Common myeloid progenitor, CD34-positive (primary cell): ENCODE results near the gene TAL1.
A peak's percentile ranks its signal among the peaks of the same experiment; 100 is the strongest.

Source experiments
- CTCF ChIA-PET: fragments of 350-600 bp; sonication (Branson Sonifier 250); formaldehyde crosslinking; loops from one replicate; lab custom pipeline; 2021; ENCODE audit warnings: antibody characterized with exemption; lab: Charles Lee
- POLR2A ChIA-PET: fragments of 350-600 bp; sonication (Branson Sonifier 250); formaldehyde crosslinking; loops from one replicate; lab custom pipeline; 2021; ENCODE audit warnings: antibody characterized with exemption; lab: Charles Lee
- DNase-seq, 3 donors: peaks; one replicate each; pipeline versions ENCODE4 v3.0.0 to v3.0.0-alpha.2; 2013
- H3K27ac ChIP-seq, 2 experiments: 1 replicate in 1 of 2; 2 replicates in 1 of 2; pipeline ENCODE4 v1.7.0; 2013; ENCODE audit warnings: inconsistent platforms in 2 of 2, low read length in 2 of 2, mild to moderate bottlenecking in 2 of 2, low read depth in 1 of 2, moderate library complexity in 1 of 2; ENCODE audit not compliant: severe bottlenecking in 2 of 2, insufficient read depth in 1 of 2, poor library complexity in 1 of 2
- H3K27me3 ChIP-seq, 5 experiments: replicated peaks in 2 of 5; 1 replicate in 3 of 5; 2 replicates in 2 of 5; pipeline versions ENCODE4 v1.6.1 to v1.7.0; 2013; ENCODE audit warnings: low read length in 4 of 5, mild to moderate bottlenecking in 2 of 5, moderate library complexity in 2 of 5, inconsistent platforms in 1 of 5; ENCODE audit not compliant: insufficient read depth in 5 of 5, control insufficient read depth in 4 of 5
- H3K36me3 ChIP-seq, 4 experiments: 1 replicate in 2 of 4; 2 replicates in 2 of 4; pipeline versions ENCODE4 v1.6.1 to v1.7.0; 2013; ENCODE audit warnings: low read length in 3 of 4, control low read depth in 1 of 4, mild to moderate bottlenecking in 1 of 4; ENCODE audit not compliant: control insufficient read depth in 4 of 4, insufficient read depth in 4 of 4
- H3K4me1 ChIP-seq, 4 experiments: 1 replicate in 3 of 4; 2 replicates in 1 of 4; pipeline versions ENCODE4 v1.6.1 to v1.7.1; 2013; ENCODE audit warnings: low read length in 3 of 4, mild to moderate bottlenecking in 3 of 4, control low read depth in 1 of 4, inconsistent platforms in 1 of 4, moderate library complexity in 1 of 4; ENCODE audit not compliant: control insufficient read depth in 4 of 4, insufficient read depth in 4 of 4; ENCODE audit errors: control extremely low read depth in 1 of 4
- H3K4me3 ChIP-seq, 7 experiments: 1 replicate in 4 of 7; 2 replicates in 3 of 7; pipeline versions ENCODE4 v1.5.1 to v1.7.0; 2013; ENCODE audit warnings: mild to moderate bottlenecking in 7 of 7, low read length in 6 of 7, moderate library complexity in 6 of 7, inconsistent platforms in 2 of 7, low read depth in 2 of 7, control low read depth in 1 of 7; ENCODE audit not compliant: insufficient read depth in 4 of 7, control insufficient read depth in 1 of 7; ENCODE audit errors: extremely low read depth in 1 of 7
- H3K9me3 ChIP-seq, 5 experiments: 1 replicate in 4 of 5; 2 replicates in 1 of 5; pipeline versions ENCODE4 v1.6.1 to v1.7.1; 2013; ENCODE audit warnings: low read length in 4 of 5, mild to moderate bottlenecking in 2 of 5, inconsistent platforms in 1 of 5, low read depth in 1 of 5, moderate library complexity in 1 of 5; ENCODE audit not compliant: control insufficient read depth in 4 of 5, insufficient read depth in 2 of 5; ENCODE audit errors: control extremely low read depth in 1 of 5
- WGBS: methylation state at CpG from one replicate; pipeline ENCODE4 v1.1.5; 2013; ENCODE audit not compliant: insufficient coverage; 5-methylcytosine and 5-hydroxymethylcytosine counted together

Gene TAL1

GRCh38 chr1:47227341-47228232 is 4.4 kb downstream of the TAL1 start:
- 86% methylated on average over 6 of the region's 7 CpGs for WGBS
- peaks cover 0 to 78% (median 67%) of the 10 kb centered on the region in 4 experiments for H3K4me1 ChIP-seq
- no peaks in the 10 kb centered on the region for H3K27me3 ChIP-seq
- peak overlapping the region in 1 of 2 experiments; percentile 97 for H3K27ac ChIP-seq
- no peak for DNase-seq
- peaks cover 0 to 14% (median 5%) of the 10 kb centered on the region in 4 experiments for H3K36me3 ChIP-seq
- CTCF ChIA-PET: interaction anchor here (0.8 to 3.4 kb wide), 11 partner anchors 9 to 50 kb away, joined by 3 to 24 read pairs (median 4); no protein-coding TSS in a partner anchor
- POLR2A ChIA-PET: interaction anchor here (1.1 to 1.7 kb wide), 2 partner anchors 10 to 18 kb away, joined by 3 to 4 read pairs; no protein-coding TSS in a partner anchor
- peak overlapping the region in 5 of 7 experiments; percentile 80 to 100 (median 96) for H3K4me3 ChIP-seq
- no peaks in the 10 kb centered on the region for H3K9me3 ChIP-seq

DNA sequence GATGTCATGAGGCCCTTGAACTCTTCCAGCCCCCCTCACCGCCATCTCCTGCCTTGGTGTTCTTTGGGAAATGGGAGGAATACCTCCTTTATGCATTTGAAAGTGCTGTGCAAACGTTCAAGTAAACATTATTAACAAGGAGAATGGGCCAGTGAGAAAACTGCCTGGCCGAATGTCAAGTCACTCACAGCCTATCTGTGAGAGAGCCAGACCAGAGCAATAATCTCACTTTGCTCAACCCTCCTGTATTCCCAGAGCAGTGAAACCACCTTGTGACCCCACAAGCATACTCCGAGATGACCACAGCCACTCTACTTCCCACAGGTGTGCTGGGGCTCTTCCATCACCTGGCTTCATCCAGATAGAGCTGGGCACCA is 5.2 kb downstream of the TAL1 start:
- Histone ChIP-seq H3K27ac (peak overlapping the region in 1 of 2 experiments; percentile 97), H3K4me1 (peaks cover 0 to 75% (median 64%) of the 10 kb centered on the region in 4 experiments), H3K27me3 (no peaks in the 10 kb centered on the region), H3K36me3 (peaks cover 0 to 22% (median 12%) of the 10 kb centered on the region in 4 experiments), H3K9me3 (no peaks in the 10 kb centered on the region), H3K4me3 (peak overlapping the region in 5 of 7 experiments; percentile 23 to 85 (median 76))
- ChIA-PET POLR2A (interaction anchor here (1.7 to 3.5 kb wide), 2 partner anchors 11 to 15 kb away, joined by 4 to 21 read pairs; no protein-coding TSS in a partner anchor), CTCF (interaction anchor here (1.1 to 3.4 kb wide), 6 partner anchors 10 to 37 kb away, joined by 3 to 24 read pairs (median 12); no protein-coding TSS in a partner anchor)
- 73% methylated on average over 3 of the region's 4 CpGs for WGBS
- no peak for DNase-seq

DNA sequence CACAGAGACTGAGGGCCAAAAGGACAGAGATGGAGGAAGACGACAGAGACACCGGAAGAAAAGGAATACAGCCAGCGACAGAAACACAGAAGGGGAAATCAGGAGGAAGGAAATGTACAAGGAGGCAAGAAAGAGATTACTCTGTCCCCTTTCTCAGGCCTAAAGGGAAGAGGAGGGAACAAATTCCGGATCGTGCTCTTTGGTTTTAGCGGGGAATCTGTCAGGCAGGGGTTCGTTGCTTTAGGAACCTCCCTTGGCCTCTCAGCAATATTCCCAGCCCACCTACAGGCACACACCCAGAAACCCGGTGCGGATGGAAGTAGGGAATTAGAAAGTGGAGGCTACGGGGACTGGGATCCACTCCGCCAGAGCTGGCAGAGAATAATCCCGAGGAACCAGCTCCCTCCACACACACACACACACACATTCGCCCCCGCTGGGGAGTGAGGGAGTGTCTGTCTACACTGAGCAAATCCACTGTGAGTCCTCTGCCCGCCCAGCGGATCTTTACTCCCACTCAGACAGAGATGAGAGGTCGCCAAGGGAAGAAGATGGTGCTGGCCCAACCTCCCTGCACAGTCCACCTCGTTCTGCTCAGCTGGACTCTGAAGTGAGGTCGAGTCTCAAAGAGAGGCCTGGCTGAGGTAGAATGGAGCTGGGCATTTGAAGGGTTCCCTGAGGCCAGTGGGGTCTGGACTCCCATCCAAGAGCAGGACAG is 5.7 kb downstream of the TAL1 start:
- ChIA-PET POLR2A (interaction anchor here (1.2 to 3.5 kb wide), 3 partner anchors 11 to 45 kb away, joined by 3 to 21 read pairs (median 4); no protein-coding TSS in a partner anchor), CTCF (interaction anchor here (1.1 to 3.4 kb wide), 7 partner anchors 10 to 38 kb away, joined by 3 to 24 read pairs (median 9); no protein-coding TSS in a partner anchor)
- peaks cover 2 to 27% (median 18%) of the 10 kb centered on the region in 4 experiments for H3K36me3 ChIP-seq
- H3K4me3 ChIP-seq: peak overlapping the region in 6 of 7 experiments; percentile 47 to 85 (median 64)
- no peaks in the 10 kb centered on the region for H3K27me3 ChIP-seq
- peaks cover 0 to 70% (median 62%) of the 10 kb centered on the region in 4 experiments for H3K4me1 ChIP-seq
- peak in 1 of 3 donors; percentile 28 for DNase-seq
- H3K9me3 ChIP-seq: no peaks in the 10 kb centered on the region
- H3K27ac ChIP-seq: peak overlapping the region in 1 of 2 experiments; percentile 97
- 24% methylated on average over 10 of the region's 19 CpGs for WGBS

DNA sequence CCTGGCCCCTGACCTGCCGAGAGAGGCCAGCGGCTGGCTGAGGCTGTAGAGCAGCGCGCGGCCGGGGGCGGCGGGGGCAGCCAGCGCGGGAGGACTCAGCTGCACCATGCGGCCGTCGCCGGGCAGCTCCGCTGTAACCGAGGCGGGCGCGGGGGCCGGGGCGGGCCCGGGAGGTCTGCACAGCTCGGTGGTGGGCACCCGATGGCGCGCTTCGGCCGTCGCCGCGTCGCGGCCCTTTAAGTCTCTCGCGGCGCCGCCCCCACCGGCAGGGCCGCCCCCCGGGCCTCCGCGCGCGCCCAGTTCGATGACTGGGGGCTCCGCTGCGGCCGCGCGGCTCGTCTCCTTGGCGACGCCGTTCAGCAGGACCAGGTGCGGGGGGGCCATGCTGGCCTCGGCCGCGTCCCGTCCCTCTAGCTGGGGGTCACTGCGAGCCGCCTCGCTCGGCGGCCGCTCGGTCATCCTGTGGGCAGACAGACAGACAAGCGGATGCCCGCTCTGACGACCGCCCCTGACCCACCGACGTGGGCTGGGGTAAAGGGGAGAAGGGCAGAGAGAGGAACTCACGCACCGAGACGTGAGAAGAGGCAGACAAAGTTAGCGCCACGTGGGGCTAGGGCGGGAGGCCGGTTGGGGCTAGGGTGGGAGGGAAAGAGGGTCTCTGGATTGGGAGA is 6.5 kb downstream of the TAL1 start:
- Histone ChIP-seq H3K9me3 (no peaks in the 10 kb centered on the region), H3K4me3 (peak overlapping the region; percentile 25 to 85 (median 67)), H3K36me3 (peaks cover 3 to 34% (median 24%) of the 10 kb centered on the region in 4 experiments), H3K4me1 (peaks cover 0 to 68% (median 57%) of the 10 kb centered on the region in 4 experiments), H3K27me3 (no peaks in the 10 kb centered on the region), H3K27ac (peak overlapping the region in 1 of 2 experiments; percentile 97)
- POLR2A ChIA-PET: interaction anchor here (0.7 to 3.5 kb wide), 4 partner anchors 10 to 44 kb away, joined by 3 to 21 read pairs (median 4); no protein-coding TSS in a partner anchor
- CTCF ChIA-PET: interaction anchor here (1.1 to 3.4 kb wide), 8 partner anchors 9 to 42 kb away, joined by 3 to 23 read pairs (median 6); no protein-coding TSS in a partner anchor
- under 1% methylated on average over 51 of the region's 79 CpGs for WGBS
- peak in 2 of 3 donors; percentile 46 to 52 for DNase-seq

DNA sequence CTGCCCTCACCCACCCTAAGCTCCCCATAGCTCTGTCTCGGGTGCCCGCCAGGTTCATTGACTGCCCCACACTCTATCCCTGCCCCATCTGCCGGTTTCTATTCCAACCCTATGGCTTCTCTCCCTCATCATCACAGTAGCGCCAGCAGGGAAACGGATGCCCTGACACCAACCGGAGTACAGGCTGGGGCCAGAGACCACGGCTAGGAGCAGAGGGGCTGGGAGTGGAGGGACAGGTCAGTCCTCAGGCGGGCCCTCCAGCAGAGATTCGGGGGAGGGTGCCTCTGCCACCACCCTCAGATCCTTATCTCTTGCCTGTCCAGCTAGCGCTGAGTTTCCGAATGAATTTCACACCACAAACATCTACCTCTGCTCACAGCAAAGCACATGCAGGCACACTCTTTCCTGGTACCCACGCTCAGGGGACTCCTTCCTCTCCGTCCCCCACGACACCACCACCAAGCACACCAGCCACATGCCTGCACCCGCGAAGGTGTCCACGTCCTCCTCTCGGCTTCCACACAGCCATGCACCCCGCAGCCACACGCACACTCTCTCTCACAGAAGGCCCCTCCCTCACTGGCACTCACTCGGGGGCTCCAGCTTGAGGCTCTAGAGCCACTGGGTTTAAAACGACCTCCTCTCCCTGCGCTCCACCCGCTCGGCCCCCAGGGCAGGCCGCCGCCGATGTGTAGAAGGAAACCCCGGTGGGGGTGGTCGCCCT is 7.2 kb downstream of the TAL1 start:
- Histone ChIP-seq H3K9me3 (no peaks in the 10 kb centered on the region), H3K27ac (peak overlapping the region in 1 of 2 experiments; percentile 52), H3K4me1 (peaks cover 0 to 63% (median 53%) of the 10 kb centered on the region in 4 experiments), H3K27me3 (no peaks in the 10 kb centered on the region), H3K36me3 (peaks cover 5 to 41% (median 30%) of the 10 kb centered on the region in 4 experiments), H3K4me3 (peak overlapping the region in 6 of 7 experiments; percentile 24 to 76 (median 62))
- peak in 2 of 3 donors; percentile 50 to 54 for DNase-seq
- ChIA-PET POLR2A (interaction anchor here (0.7 to 3.5 kb wide), 4 partner anchors 10 to 44 kb away, joined by 3 to 21 read pairs (median 4); no protein-coding TSS in a partner anchor), CTCF (interaction anchor here (0.9 to 3.4 kb wide), 13 partner anchors 9 to 41 kb away, joined by 3 to 23 read pairs (median 4); no protein-coding TSS in a partner anchor)
- 7% methylated on average over 12 of the region's 30 CpGs for WGBS
